A549 (cell line): ENCODE data around the gene BMP10.

Experiments used
- BCL3 ChIP-seq: fragments of >200 bp; sonication (Bioruptor Twin); formaldehyde crosslinking; IDR thresholded peaks from 3 replicates; pipeline ENCODE4 v1.6.1; 2016
- CHD4 ChIP-seq: fragments of 200-600 bp; sonication (generic); IDR thresholded peaks from 2 replicates; pipeline ENCODE4 v1.6.1; 2016; ENCODE audit warnings: antibody characterized with exemption, mild to moderate bottlenecking, borderline replicate concordance
- EP300 ChIP-seq, 2 experiments: fragments of >200 bp; sonication (Bioruptor Twin); formaldehyde crosslinking; IDR thresholded peaks; 2 replicates in 1 of 2; 3 replicates in 1 of 2; pipeline ENCODE4 v1.6.1; 2016 to 2017
- HDAC2 ChIP-seq: fragments of 200-600 bp; sonication (generic); IDR thresholded peaks from 2 replicates; pipeline ENCODE4 v1.6.1; 2016
- POLR2A ChIP-seq: IDR thresholded peaks from 2 replicates; pipeline ENCODE4 v1.6.1; 2012; ENCODE audit warnings: mild to moderate bottlenecking, low read length
- RCOR1 ChIP-seq: fragments of 150-350 bp; IDR thresholded peaks from 2 replicates; pipeline ENCODE4 v1.6.1; 2014; ENCODE audit warnings: antibody characterized with exemption, low read length, low read depth
- RNF2 ChIP-seq: fragments of 200-600 bp; sonication (generic); IDR thresholded peaks from 2 replicates; pipeline ENCODE4 v1.6.1; 2016; ENCODE audit warnings: low read depth, mild to moderate bottlenecking, antibody characterized with exemption, moderate library complexity, borderline replicate concordance
- TP53 ChIP-seq: fragments of 250-450 bp; sonication (Bioruptor Pico); IDR thresholded peaks from 2 replicates; pipeline ENCODE4 v1.5.0; 2021; ENCODE audit warnings: mild to moderate bottlenecking, moderate library complexity
- ZSCAN20 ChIP-seq: fragments of 250-450 bp; sonication (Bioruptor Pico); IDR thresholded peaks from 2 replicates; pipeline ENCODE4 v1.8.0; 2022; ENCODE audit warnings: mild to moderate bottlenecking, moderate library complexity
- TF ChIP-seq, protein P1 (sequence below): fragments of >200 bp; sonication (Bioruptor Twin); formaldehyde crosslinking; IDR thresholded peaks from 3 replicates; pipeline ENCODE4 v1.5.1; 2016
- TF ChIP-seq, protein P2 (sequence below): fragments of 450-650 bp; IDR thresholded peaks from 2 replicates; pipeline ENCODE4 v1.6.1; 2014; ENCODE audit warnings: antibody characterized with exemption
- TF ChIP-seq, protein P3 (sequence below): fragments of 150-350 bp; IDR thresholded peaks from 2 replicates; pipeline ENCODE4 v1.6.1; 2014; ENCODE audit warnings: low read depth, mild to moderate bottlenecking, low read length
- TF ChIP-seq, protein P4 (sequence below): IDR thresholded peaks from 2 replicates; pipeline ENCODE4 v1.6.1; 2012
- TF ChIP-seq, protein P5 (sequence below): fragments of 200-600 bp; sonication (generic); IDR thresholded peaks from 2 replicates; pipeline ENCODE4 v1.6.1; 2016; ENCODE audit warnings: antibody characterized with exemption, mild to moderate bottlenecking, moderate library complexity

- TF ChIP-seq POLR2A = no peak
- TF ChIP-seq RCOR1 = no peak
- TF ChIP-seq HDAC2 = no peak
- no peak for TF ChIP-seq RNF2
- TF ChIP-seq TP53 (CRISPR knock-in tag) = no peak
- TF ChIP-seq EP300 (IDR thresholded peaks at IDR 0.05) = no peak
- TF ChIP-seq, protein P1, sequence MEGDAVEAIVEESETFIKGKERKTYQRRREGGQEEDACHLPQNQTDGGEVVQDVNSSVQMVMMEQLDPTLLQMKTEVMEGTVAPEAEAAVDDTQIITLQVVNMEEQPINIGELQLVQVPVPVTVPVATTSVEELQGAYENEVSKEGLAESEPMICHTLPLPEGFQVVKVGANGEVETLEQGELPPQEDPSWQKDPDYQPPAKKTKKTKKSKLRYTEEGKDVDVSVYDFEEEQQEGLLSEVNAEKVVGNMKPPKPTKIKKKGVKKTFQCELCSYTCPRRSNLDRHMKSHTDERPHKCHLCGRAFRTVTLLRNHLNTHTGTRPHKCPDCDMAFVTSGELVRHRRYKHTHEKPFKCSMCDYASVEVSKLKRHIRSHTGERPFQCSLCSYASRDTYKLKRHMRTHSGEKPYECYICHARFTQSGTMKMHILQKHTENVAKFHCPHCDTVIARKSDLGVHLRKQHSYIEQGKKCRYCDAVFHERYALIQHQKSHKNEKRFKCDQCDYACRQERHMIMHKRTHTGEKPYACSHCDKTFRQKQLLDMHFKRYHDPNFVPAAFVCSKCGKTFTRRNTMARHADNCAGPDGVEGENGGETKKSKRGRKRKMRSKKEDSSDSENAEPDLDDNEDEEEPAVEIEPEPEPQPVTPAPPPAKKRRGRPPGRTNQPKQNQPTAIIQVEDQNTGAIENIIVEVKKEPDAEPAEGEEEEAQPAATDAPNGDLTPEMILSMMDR = no peak
- TF ChIP-seq, protein P2, sequence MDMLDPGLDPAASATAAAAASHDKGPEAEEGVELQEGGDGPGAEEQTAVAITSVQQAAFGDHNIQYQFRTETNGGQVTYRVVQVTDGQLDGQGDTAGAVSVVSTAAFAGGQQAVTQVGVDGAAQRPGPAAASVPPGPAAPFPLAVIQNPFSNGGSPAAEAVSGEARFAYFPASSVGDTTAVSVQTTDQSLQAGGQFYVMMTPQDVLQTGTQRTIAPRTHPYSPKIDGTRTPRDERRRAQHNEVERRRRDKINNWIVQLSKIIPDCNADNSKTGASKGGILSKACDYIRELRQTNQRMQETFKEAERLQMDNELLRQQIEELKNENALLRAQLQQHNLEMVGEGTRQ = no peak
- TF ChIP-seq, protein P3, sequence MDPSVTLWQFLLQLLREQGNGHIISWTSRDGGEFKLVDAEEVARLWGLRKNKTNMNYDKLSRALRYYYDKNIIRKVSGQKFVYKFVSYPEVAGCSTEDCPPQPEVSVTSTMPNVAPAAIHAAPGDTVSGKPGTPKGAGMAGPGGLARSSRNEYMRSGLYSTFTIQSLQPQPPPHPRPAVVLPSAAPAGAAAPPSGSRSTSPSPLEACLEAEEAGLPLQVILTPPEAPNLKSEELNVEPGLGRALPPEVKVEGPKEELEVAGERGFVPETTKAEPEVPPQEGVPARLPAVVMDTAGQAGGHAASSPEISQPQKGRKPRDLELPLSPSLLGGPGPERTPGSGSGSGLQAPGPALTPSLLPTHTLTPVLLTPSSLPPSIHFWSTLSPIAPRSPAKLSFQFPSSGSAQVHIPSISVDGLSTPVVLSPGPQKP = no peak
- no peak for TF ChIP-seq ZSCAN20 (CRISPR knock-in tag)
- TF ChIP-seq, protein P4, sequence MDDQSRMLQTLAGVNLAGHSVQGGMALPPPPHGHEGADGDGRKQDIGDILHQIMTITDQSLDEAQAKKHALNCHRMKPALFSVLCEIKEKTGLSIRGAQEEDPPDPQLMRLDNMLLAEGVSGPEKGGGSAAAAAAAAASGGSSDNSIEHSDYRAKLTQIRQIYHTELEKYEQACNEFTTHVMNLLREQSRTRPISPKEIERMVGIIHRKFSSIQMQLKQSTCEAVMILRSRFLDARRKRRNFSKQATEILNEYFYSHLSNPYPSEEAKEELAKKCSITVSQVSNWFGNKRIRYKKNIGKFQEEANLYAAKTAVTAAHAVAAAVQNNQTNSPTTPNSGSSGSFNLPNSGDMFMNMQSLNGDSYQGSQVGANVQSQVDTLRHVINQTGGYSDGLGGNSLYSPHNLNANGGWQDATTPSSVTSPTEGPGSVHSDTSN = no peak
- no peak for TF ChIP-seq BCL3
- TF ChIP-seq CHD4 = no peak
- TF ChIP-seq, protein P5, sequence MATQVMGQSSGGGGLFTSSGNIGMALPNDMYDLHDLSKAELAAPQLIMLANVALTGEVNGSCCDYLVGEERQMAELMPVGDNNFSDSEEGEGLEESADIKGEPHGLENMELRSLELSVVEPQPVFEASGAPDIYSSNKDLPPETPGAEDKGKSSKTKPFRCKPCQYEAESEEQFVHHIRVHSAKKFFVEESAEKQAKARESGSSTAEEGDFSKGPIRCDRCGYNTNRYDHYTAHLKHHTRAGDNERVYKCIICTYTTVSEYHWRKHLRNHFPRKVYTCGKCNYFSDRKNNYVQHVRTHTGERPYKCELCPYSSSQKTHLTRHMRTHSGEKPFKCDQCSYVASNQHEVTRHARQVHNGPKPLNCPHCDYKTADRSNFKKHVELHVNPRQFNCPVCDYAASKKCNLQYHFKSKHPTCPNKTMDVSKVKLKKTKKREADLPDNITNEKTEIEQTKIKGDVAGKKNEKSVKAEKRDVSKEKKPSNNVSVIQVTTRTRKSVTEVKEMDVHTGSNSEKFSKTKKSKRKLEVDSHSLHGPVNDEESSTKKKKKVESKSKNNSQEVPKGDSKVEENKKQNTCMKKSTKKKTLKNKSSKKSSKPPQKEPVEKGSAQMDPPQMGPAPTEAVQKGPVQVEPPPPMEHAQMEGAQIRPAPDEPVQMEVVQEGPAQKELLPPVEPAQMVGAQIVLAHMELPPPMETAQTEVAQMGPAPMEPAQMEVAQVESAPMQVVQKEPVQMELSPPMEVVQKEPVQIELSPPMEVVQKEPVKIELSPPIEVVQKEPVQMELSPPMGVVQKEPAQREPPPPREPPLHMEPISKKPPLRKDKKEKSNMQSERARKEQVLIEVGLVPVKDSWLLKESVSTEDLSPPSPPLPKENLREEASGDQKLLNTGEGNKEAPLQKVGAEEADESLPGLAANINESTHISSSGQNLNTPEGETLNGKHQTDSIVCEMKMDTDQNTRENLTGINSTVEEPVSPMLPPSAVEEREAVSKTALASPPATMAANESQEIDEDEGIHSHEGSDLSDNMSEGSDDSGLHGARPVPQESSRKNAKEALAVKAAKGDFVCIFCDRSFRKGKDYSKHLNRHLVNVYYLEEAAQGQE = no peak
Observed at GRCh38 chr2:68901561-68901960, 30.4 kb upstream of the BMP10 start.
